HG03159 (cell line): ENCODE measurements around the gene UBE2G1.
"Not testable (repeated sequence)": the region's sequence is repeated elsewhere in the genome, so short reads cannot be mapped to it uniquely, and the experiment has no call there.

Experiments used
- ATAC-seq: cut with Tn5 transposase; IDR thresholded peaks from one replicate; pipeline ENCODE4 v1.9.1; 2021; ENCODE audit warnings: mild to moderate bottlenecking, moderate library complexity; ENCODE audit not compliant: unreplicated experiment

UBE2G1 gene

DNA sequence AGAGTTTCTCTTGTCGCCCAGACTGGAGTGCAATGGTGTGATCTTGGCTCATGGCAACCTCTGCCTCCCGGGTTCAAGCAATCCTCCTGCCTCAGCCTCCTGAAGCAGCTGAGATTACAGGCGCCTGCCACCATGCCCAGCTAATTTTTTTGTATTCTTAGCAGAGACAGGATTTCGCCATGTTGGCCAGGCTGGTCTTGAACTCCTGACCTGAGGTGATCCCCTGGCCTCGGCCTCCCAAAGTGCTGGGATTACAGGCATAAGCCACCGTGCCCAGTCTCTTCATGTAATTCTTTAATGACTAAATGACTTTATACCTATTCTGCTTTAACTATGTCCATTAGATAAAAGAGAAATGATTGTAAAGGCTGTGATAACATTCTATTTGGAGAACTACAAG lies 111.2 kb downstream of the UBE2G1 start:
- not testable (repeated sequence) for ATAC-seq

DNA sequence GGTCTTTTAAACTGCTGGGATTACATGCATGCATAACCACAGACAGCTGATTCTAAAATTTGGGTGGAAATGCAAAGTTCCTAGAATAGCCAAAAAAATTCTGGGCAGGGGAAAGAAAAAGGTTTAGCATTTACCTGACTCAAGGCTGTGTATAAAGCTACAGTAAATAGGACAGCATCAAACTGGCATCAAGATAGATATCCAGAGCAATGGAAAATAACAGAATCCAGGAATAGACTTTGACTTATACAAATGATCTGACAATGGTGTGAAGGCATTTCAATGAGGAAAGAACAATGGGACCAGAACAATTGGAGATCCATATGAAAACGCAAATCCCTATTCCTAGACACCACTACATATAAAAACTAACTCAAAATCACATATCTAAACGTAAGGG lies 115.6 kb downstream of the UBE2G1 start:
- ATAC-seq, result no peak

DNA sequence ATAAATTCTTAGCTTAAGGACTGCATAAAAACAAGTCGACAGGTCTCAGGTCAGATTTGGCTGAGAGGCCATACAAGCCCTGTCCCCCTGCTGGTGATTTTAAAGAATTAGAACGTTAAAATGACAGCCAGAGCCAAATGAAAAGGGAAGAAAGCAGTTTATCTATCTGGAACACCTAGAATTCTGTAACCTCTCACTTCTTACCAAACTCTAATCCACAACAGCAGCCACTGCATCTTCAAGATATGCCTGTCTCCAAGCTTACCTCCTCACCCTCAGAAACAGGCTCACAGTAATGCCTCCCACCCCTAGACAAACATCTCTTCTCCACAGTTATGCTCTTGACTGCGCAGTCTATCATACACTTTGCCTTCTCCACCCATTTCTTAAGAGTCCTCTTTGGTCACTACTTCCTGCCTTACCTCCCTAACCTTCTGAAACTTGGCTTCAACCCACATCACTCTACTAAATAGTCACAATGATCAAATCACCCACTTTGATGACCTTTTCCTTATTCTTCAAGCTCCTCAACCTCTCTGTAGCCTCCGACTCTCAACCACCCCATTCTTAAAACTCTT lies 116.9 kb downstream of the UBE2G1 start:
- ATAC-seq, result no peak

DNA sequence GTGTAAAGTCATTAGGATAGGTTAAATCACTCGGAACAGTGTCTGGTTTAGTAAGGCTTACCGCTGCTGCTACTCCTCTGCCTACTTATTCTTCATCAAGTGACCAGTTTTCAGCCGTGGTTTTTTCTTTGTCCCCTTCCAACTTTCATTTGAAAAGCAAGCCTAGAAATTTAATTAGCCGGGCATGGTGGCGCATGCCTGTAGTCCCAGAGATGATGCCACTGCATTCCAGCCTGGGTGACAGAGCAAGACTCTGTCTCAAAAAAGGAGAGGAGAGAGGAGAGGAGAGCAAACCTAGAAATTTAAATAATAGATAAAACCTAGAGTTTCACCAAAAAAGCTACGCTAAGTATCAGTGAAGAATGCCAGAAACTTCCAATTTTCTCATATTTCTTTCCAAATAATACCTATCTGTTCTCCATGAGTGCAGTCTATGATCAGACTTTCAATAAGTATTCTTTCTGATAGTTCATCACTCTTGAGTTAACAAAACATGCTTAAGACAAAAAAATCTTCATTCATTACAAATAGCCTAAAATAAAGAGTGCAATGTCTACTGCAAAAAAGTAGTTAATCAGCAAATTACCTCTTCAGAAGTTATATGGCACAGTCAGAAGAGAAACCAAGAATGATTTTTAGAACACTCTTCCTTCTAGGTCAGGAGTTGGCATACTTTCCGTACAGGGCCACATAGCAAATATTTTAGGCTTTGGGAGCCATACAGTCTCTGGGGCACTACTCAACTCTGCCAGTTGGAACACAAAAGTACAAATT lies 117.8 kb downstream of the UBE2G1 start:
- no peak for ATAC-seq

DNA sequence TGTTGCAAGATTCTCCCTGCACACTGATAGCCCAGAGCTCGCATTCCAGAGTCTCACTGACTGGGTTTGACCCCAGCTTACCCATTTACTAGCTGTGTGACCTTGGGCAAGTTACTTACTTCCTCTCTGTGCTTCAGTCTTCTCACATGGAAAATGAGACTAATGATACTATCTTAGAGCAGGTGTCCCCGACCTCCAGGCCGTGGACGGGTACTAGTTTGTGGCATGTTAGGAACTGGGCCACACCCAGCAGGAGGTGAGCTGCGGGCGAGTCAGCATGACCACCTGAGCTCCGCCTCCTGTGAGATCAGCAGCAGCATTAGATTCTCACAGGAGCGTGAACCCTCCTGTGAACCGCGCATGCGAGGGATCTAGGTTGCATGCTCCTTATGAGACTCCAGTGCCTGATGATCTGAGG lies 118.5 kb downstream of the UBE2G1 start:
- ATAC-seq, result no peak

DNA sequence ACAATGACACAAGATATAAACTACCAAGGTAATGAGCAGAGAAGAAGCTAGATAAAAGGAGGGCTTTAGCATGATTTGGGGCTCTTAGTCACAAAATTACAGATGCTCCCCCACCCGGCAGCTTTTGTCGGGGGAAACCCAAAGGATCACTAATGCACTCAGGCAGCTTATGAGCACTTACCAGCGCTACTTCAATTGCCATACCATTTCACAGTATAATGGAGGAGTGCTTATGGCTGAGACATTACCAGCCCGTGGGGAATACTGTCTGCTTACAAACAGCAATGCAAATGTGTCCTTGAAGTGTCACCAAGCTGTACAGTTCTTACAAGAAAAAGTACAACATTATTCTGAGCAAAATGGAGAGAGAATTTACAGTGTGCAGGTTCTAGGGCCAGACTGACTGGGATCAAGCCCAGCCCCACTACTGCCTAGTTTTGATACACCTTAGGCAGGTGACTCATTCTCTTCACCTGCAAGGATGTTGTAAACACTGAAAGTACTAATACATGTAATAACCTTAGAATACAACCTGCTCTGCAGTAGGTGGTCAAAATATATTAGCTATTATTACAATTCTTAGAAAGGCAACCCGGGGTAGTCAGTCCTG lies 119.0 kb downstream of the UBE2G1 start:
- no peak for ATAC-seq

DNA sequence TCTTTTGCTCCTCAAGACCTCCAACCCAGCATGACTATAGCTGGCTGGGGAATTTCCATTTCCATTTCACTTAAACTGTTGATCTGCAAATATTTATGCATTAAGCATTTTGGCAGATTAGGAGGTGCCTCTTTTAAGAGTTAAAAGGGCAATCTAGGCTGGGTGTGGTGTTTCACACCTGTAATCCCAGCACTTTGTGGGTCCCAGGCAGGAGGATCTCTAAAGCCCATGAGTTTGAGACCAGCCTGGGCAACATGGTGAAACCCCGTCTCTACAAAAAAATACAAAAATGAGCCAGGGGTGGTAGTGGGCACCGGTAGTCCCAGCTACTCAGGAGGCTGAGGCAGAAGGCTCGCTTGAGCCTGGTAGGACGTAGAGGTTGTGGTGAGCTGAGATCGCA lies 119.8 kb downstream of the UBE2G1 start:
- no peak for ATAC-seq

DNA sequence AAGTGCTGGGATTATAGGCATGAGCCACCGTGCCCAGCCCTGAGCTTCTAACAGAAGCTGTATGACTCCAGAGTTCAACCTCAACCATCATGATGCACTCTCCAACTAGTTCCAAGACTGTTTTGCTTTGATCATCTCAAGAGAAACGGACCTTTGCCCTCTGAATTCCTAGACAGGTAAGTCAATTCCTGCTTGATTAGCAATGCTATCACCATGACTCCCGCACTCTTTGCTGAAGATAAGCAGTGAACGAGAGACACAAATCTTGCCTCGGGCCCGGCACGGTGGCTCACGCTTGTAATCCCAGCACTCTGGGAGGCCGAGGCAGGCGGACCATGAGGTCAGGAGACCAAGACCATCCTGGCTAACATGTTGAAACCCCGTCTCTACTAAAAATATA lies 124.9 kb downstream of the UBE2G1 start:
- ATAC-seq, result no peak

DNA sequence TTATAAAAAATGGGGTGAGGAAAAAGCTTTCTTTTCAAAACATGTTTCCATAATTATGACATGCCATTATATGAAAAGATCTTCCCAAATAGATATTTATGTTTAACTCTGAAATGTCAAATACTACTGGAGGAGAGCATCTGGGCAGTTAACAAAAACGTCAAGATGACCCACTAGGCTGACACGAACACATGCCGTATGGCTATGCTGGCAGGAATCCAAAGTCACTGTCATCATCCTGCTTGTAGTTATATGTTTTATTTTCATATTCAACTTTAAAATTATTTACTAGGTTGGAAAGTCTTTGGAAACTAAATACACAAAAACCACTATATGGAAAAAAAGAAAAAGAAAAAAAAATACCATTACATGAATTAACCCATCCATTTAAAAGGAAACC lies 130.0 kb downstream of the UBE2G1 start:
- no peak for ATAC-seq

DNA sequence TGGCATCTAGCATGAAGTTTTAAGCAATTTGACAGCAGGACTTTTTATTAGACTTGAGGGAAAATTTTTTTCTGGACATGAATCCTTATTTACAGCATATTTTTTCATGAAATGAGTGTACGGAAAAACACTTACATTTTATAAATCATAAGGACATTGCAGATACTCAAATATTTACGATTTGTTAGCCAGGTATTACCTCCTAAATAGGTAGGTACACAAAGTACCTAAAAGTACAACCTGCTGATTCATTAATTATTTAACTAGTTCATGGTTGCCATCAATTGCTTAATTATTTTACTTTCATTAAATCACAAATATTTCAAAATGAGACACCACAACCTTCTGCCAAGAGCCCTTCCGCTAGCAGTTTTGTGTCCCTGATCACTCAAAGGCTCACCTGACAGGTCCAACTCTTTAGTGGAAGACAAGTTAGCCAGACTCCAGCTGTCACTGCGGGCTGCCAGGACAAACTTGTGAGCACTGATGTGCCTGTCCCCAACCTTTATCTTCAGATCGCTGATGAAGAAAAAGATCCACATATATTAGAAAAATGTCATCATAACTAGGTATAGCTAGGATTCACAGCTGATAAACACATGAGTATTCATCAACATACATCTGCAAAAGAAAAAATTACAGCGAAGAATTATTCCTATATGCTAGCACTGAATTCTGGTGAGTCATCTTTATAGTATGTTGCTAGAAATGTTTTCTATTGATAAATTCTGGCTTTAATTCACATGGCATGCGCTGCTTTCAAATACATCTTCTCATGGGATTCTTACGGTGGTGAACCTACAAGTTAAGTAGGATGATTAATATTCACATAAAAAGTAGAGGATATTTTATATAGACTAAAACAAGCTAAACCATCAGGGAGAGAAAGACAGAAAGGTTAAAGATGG lies 130.8 kb downstream of the UBE2G1 start:
- no peak for ATAC-seq

DNA sequence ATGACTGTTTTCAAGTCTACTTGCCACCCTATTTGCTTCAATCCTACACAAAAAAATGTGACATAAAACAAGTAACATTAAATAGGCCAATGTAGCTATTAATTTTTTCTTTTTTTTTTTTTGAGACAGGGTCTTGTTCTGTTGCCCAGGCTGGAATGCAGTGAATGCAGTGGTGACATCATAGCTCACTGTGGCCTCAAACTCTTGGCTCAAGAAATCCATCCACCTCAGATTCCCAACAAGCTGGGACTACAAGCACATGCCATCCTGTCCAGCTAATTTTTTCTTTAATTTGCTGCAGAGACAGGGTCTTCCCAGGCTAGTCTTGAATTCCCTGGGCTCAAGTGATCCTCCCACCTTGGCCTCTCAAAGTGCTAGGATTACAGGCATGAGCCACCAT lies 132.1 kb downstream of the UBE2G1 start:
- ATAC-seq, result no peak

DNA sequence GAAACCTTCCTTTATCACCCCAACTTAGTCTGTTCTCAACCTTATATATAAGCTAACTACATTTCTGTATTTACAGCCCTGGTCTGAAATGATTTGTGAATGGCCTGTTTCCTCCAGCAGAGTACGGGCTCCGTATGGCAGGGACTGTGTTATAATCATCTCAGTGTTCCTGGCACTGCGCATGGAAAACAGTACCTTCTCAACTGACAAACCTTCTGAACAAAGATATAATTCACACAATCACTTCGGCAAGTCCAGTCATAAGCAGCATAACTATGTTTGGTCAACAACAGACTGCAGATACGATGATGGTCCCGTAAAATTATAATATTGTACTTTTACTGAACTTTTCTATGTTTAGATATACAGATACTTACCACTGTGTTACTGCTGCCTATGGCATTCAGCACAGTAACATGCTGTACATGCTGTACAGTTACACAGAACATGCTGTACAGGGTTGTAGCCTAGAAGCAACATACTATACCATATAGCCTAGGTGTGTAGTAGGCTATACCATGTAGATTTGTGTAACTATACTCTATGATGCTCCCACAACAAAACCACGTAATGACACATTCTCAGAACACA lies 132.7 kb downstream of the UBE2G1 start:
- no peak for ATAC-seq

DNA sequence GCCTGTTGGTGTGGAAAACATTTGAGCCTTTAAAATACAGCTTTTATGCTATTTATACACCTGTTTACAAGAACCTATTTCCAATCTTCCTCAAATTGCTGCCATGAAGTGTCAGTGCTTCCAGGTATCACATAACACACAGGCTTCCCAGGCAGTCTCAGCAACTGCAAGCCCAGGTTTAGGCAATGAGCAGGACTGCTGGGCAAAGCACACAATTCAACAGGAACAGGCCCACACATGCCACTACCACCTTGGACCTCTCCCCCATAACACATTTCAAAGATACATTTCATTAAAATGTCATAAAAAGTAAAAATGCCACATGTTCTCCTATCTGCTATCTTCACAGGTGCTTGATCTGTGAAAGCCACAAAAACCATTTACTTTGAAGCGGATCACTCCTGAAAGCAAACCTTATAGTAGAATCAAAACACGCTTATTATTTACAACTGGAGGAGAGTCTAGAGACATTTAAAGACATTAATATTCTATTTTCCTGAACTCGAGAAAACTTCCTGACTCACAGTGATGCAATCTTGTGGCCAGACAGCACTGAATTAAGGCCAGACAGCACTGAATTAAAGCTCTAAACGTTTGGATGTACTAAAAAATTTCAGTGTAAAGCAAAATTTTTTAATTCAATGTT lies 134.2 kb downstream of the UBE2G1 start:
- no peak for ATAC-seq

DNA sequence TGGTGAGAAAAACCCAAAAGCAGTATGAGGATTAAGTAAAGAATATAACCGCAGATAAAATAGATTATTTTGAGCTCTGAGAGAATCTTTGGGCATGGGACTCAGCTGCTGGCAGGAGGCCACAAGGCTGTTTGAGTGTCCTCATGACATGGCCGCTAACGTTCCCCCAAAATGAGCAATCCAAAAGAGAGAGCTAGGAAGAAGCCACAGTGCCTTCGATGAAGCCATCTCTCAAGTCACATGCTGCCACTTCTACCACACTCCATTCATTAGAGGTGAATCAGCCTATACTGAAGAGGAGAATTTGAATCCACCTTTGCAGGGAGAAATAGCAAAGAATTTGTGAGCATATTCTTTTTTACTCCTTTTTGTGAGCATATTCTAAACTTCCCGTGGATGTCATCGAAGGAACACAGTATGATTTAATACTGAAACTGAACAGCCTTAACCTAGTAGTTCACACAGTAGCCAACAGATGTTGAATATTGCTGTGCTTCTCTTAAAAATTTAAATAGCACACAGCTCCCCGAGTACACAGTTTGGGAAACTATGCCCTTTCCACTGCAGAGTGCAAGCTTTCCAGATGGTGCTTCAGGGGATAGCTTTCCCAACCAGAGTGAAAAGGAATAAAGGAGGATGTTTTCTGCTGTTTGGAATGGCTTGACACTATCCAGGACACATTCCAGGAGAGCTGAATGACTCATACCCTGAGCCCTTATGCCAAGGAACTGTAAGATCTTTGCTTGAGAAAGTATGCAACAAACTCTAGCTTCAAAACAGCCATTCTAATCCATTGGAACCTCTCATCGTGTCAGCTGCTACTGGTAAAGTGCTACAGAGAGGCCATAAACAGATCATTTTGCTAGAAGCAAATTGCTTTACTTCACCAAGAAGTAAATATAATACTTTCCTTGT lies 136.6 kb downstream of the UBE2G1 start:
- no peak for ATAC-seq

DNA sequence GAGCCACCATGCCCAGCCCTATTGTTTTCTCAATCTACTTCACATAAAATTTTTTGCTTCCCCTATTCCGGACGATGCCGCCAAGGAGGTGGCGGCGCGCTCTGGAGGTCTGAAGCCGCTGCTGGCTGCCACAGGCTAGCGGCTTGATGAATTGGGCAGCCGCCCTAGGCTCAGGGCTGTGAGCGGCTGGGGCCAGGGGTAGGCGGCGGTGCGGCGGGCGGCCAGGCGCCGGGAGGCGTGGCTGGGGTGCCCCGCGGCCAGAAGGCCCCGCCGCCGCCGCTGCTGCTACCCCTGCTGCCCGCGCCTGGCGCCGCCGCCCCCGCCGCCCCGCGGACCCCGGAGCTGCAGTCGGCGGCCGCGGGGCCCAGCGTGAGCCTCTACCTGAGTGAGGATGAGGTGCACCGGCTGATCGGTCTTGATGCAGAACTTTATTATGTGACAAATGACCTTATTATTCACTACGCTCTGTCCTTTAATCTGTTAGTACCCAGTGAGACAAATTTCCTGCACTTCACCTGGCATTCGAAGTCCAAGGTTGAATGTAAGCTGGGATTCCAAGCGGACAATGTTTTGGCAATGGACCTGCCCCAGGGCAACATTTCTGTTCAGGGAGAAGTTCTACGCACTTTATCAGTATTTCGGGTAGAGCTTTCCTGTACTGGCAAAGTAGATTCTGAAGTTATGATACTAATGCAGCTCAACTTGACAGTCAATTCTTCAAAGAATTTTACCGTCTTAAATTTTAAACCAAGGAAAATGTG lies 144.4 kb downstream of the UBE2G1 start:
- no peak for ATAC-seq

DNA sequence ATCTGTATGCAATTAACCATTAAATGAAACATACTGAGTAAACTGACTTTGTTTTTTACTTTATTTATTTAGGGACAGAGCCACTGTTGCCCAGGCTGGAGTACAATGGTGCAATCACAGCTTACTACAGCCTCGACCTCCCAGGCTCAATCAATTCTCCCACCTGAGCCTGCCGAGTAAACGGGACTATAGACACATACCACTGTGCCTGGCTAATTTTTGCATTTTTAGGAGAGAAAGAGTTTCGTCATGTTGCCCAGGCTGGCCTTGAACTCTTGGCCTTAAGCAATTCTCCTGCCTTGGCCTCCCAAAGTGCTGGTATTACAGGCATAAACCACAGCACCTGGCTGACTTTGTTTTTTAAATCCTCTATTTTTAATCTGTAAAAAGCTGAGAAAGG lies 145.3 kb downstream of the UBE2G1 start:
- ATAC-seq, result no peak

DNA sequence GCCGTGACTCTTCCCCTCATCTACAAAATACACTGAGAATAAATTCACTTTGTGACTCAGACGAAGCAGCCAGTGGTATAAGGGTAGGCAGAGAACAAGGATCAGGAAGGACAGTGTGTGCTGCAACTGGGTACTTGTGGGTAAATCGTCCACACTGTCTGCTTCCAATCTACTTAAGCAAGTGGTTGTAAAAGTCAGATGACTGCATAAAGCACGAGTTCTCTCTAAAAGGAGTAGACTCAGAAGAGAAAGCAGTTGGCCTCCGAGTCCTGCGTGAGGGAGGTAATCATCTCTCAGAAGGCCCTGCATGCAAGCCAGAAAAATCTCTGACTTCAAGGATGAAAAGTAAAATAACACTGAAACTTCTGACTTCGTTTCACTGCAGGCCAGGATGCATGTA lies 145.8 kb downstream of the UBE2G1 start:
- no peak for ATAC-seq
